Sigmoid colon (tissue), 4 donors: ENCODE data around the gene SIK2.

Experiments used
- EP300 ChIP-seq, 4 donors: sonication (generic); formaldehyde crosslinking; IDR thresholded peaks; one replicate each; pipeline ENCODE4 v1.6.1; 2017; ENCODE audit warnings: antibody characterized with exemption in 4 of 4
- POLR2A ChIP-seq, 2 donors: fragments of 450-650 bp; IDR thresholded peaks; one replicate each; pipeline ENCODE4 v1.6.1; 2016; ENCODE audit warnings: antibody characterized with exemption in 2 of 2, mild to moderate bottlenecking in 2 of 2, moderate library complexity in 2 of 2
- TF ChIP-seq, protein P1 (sequence below), 4 experiments: fragments of 450-650 bp in 3 of 4; fragments of 200-600 bp in 1 of 4; IDR thresholded peaks; one replicate each; pipeline ENCODE4 v1.5.1; 2016 to 2019; ENCODE audit warnings: antibody characterized with exemption in 4 of 4, mild to moderate bottlenecking in 3 of 4, moderate library complexity in 2 of 4

DNA sequence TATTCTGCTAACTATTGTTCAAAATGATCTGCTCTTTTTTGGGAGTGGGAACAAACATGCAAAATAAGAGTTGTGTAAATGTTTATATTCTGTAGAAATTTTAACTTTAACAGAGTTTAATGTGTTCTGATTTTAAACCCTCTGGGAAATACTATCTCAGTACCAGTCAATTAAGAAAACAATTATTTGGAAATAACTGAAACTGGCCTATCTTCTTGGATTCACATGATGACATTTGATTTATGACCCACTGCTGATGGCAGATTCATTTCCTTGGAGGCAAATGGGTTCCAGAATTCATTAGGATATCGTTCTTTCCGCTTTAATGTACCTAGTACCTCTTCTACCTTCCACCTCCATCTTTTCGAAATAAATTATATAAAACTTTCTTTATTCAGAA lies 5.5 kb downstream of the SIK2 start:
- TF ChIP-seq, protein P1, sequence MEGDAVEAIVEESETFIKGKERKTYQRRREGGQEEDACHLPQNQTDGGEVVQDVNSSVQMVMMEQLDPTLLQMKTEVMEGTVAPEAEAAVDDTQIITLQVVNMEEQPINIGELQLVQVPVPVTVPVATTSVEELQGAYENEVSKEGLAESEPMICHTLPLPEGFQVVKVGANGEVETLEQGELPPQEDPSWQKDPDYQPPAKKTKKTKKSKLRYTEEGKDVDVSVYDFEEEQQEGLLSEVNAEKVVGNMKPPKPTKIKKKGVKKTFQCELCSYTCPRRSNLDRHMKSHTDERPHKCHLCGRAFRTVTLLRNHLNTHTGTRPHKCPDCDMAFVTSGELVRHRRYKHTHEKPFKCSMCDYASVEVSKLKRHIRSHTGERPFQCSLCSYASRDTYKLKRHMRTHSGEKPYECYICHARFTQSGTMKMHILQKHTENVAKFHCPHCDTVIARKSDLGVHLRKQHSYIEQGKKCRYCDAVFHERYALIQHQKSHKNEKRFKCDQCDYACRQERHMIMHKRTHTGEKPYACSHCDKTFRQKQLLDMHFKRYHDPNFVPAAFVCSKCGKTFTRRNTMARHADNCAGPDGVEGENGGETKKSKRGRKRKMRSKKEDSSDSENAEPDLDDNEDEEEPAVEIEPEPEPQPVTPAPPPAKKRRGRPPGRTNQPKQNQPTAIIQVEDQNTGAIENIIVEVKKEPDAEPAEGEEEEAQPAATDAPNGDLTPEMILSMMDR (IDR thresholded peaks at IDR 0.05), result no peak
- TF ChIP-seq POLR2A (IDR thresholded peaks at IDR 0.05), result no peak
- TF ChIP-seq EP300 (IDR thresholded peaks at IDR 0.05), result no peak
